OCI-LY1 (cell line): ENCODE results near the gene NCAM1.

Experiments
- H2AFZ ChIP-seq: fragments of 200-600 bp; sonication (generic), shearing (Covaris generic); 2 replicates; pipeline ENCODE4 v1.6.0; 2014; ENCODE audit warnings: antibody characterized with exemption, mild to moderate bottlenecking, low read length
- H3F3A ChIP-seq: fragments of 200-600 bp; sonication (generic), shearing (Covaris generic); 2 replicates; pipeline ENCODE4 v1.6.0; 2014; ENCODE audit warnings: mild to moderate bottlenecking, antibody characterized with exemption, low read length, moderate library complexity; ENCODE audit not compliant: insufficient read depth
- H3K27ac ChIP-seq: fragments of 200-600 bp; sonication (generic); 2 replicates; pipeline ENCODE4 v1.5.1; 2014; ENCODE audit warnings: low read length, mixed run types, mild to moderate bottlenecking, low read depth; ENCODE audit not compliant: poor library complexity, severe bottlenecking
- H3K27me3 ChIP-seq: fragments of 200-600 bp; sonication (generic); 2 replicates; pipeline ENCODE4 v1.6.0; 2014; ENCODE audit warnings: antibody characterized with exemption, mild to moderate bottlenecking, low read length, moderate library complexity; ENCODE audit not compliant: insufficient read depth
- H3K36me3 ChIP-seq: fragments of 200-600 bp; sonication (generic); 2 replicates; pipeline ENCODE4 v1.6.1; 2014; ENCODE audit warnings: mild to moderate bottlenecking, antibody characterized with exemption, low read length, moderate library complexity, mixed read lengths; ENCODE audit not compliant: insufficient read depth
- H3K4me1 ChIP-seq: fragments of 200-600 bp; sonication (generic); 2 replicates; pipeline ENCODE4 v1.5.1; 2014; ENCODE audit warnings: mild to moderate bottlenecking, low read length, moderate library complexity; ENCODE audit not compliant: insufficient read depth, severe bottlenecking
- H3K4me2 ChIP-seq: fragments of 200-600 bp; sonication (generic), shearing (Covaris generic); 2 replicates; pipeline ENCODE4 v1.6.1; 2014; ENCODE audit warnings: low read length
- H3K4me3 ChIP-seq: fragments of 200-600 bp; sonication (generic); 2 replicates; pipeline ENCODE4 v1.5.1; 2014; ENCODE audit warnings: low read length, low read depth, mild to moderate bottlenecking, mixed read lengths; ENCODE audit not compliant: poor library complexity, severe bottlenecking
- H3K79me2 ChIP-seq: fragments of 200-600 bp; shearing (Covaris generic); 2 replicates; pipeline ENCODE4 v1.6.1; 2016; ENCODE audit warnings: mixed run types, low read length, mixed read lengths; ENCODE audit not compliant: insufficient read depth
- H3K9ac ChIP-seq: fragments of 200-600 bp; sonication (generic), shearing (Covaris generic); 2 replicates; pipeline ENCODE4 v1.6.1; 2014; ENCODE audit warnings: mild to moderate bottlenecking, low read length, mixed read lengths
- H3K9me2 ChIP-seq: fragments of 200-600 bp; sonication (generic), shearing (Covaris generic); 2 replicates; pipeline ENCODE4 v1.6.1; 2014; ENCODE audit warnings: low read depth, mild to moderate bottlenecking, low read length, mixed read lengths
- H3K9me3 ChIP-seq: fragments of 200-600 bp; shearing (Covaris generic); 2 replicates; pipeline ENCODE4 v1.6.1; 2014; ENCODE audit warnings: low read length, mixed read lengths
- H4K20me1 ChIP-seq: fragments of 200-600 bp; sonication (generic), shearing (Covaris generic); 2 replicates; pipeline ENCODE4 v1.6.0; 2016; ENCODE audit warnings: mild to moderate bottlenecking, low read length; ENCODE audit not compliant: insufficient read depth
- EZH2 ChIP-seq: fragments of 200-600 bp; sonication (generic), shearing (Covaris generic); IDR thresholded peaks from 2 replicates; pipeline ENCODE4 v1.8.0; 2017; ENCODE audit warnings: borderline replicate concordance, mixed run types, mild to moderate bottlenecking, antibody characterized with exemption, low read length, moderate library complexity, mixed read lengths
- TF ChIP-seq, protein P1 (sequence below): fragments of 200-600 bp; sonication (generic), shearing (Covaris generic); IDR thresholded peaks from 2 replicates; pipeline ENCODE4 v1.5.1; 2017; ENCODE audit warnings: mild to moderate bottlenecking, antibody characterized with exemption, low read length, moderate library complexity, mixed read lengths

Gene NCAM1

DNA sequence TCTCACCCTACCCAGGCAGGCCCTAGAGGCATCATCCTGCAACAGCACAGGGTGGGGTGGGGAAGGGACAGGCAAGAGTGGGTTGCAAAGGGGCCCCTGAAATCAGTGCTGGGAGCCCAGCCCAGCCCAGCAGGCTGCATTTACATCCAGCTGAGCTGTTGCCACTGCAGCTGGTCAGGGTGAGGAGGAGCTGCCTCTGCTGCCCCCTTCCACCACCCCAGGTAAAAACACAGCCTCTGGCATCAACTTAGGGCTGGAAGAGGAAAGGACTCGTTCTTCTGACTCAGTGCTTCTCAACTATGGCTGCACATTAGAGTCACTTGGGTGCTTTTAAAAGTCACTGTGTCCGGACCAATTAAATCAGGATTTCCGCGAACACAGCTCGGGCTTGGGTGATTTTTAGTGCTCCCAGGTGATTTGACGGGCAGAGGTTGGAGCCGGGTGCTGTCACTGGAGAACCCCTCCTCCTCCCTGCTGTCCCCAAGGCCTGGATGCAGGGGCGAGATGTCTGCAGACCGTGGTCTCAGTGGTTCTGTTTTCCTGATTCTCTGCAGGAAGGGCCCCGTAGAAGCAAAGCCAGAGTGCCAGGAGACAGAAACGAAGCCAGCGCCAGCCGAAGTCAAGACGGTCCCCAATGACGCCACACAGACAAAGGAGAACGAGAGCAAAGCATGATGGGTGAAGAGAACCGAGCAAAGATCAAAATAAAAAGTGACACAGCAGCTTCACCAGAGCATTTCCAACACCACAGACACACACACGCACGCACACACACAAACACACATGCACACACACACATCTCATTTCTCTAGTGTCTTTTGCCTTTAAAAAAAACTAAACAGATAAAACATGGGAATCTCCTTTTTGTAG is 313.7 kb downstream of the NCAM1 start:
- no peaks in the 10 kb centered on the region for H3K9me2 ChIP-seq
- no peak overlapping the region for H3K27ac ChIP-seq
- no peaks in the 10 kb centered on the region for H3K9me3 ChIP-seq
- H4K20me1 ChIP-seq = no peaks in the 10 kb centered on the region
- no peak overlapping the region for H3K9ac ChIP-seq
- H3K36me3 ChIP-seq = no peaks in the 10 kb centered on the region
- no peaks in the 10 kb centered on the region for H3K4me1 ChIP-seq
- no peaks in the 10 kb centered on the region for H3K27me3 ChIP-seq
- H3K79me2 ChIP-seq = no peaks in the 10 kb centered on the region
- H3F3A ChIP-seq = no peaks in the 10 kb centered on the region
- no peak overlapping the region for H3K4me3 ChIP-seq
- no peak overlapping the region for H3K4me2 ChIP-seq
- TF ChIP-seq EZH2 = no peak
- TF ChIP-seq, protein P1, sequence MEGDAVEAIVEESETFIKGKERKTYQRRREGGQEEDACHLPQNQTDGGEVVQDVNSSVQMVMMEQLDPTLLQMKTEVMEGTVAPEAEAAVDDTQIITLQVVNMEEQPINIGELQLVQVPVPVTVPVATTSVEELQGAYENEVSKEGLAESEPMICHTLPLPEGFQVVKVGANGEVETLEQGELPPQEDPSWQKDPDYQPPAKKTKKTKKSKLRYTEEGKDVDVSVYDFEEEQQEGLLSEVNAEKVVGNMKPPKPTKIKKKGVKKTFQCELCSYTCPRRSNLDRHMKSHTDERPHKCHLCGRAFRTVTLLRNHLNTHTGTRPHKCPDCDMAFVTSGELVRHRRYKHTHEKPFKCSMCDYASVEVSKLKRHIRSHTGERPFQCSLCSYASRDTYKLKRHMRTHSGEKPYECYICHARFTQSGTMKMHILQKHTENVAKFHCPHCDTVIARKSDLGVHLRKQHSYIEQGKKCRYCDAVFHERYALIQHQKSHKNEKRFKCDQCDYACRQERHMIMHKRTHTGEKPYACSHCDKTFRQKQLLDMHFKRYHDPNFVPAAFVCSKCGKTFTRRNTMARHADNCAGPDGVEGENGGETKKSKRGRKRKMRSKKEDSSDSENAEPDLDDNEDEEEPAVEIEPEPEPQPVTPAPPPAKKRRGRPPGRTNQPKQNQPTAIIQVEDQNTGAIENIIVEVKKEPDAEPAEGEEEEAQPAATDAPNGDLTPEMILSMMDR = no peak
- no peak overlapping the region for H2AFZ ChIP-seq

DNA sequence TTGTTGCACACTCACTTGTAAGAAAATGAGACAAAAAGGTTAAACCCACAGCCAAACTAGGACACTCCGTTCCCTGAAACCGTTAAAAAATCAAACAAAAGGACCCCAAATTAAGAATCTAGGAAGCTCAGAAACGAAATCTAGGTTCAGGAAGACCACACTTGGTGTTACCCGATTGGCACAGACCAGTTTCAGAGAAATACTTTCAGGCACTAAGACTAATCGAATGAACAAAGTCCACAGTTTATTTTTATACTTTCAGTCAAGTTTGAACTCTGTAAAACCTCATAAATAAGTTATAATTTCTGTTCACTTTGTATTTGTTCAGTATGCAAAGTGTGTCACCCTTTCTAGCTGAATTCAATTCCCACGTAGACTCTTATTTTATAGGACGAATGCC is 314.4 kb downstream of the NCAM1 start:
- no peaks in the 10 kb centered on the region for H3K27me3 ChIP-seq
- no peaks in the 10 kb centered on the region for H3K9me2 ChIP-seq
- no peaks in the 10 kb centered on the region for H3F3A ChIP-seq
- no peak overlapping the region for H3K4me3 ChIP-seq
- H3K9ac ChIP-seq = no peak overlapping the region
- H4K20me1 ChIP-seq = no peaks in the 10 kb centered on the region
- H3K27ac ChIP-seq = no peak overlapping the region
- no peak overlapping the region for H3K4me2 ChIP-seq
- H3K4me1 ChIP-seq = no peaks in the 10 kb centered on the region
- H3K36me3 ChIP-seq = no peaks in the 10 kb centered on the region
- H3K9me3 ChIP-seq = no peaks in the 10 kb centered on the region
- TF ChIP-seq, protein P1 = no peak
- TF ChIP-seq EZH2 = no peak
- H3K79me2 ChIP-seq = no peaks in the 10 kb centered on the region
- no peak overlapping the region for H2AFZ ChIP-seq

DNA sequence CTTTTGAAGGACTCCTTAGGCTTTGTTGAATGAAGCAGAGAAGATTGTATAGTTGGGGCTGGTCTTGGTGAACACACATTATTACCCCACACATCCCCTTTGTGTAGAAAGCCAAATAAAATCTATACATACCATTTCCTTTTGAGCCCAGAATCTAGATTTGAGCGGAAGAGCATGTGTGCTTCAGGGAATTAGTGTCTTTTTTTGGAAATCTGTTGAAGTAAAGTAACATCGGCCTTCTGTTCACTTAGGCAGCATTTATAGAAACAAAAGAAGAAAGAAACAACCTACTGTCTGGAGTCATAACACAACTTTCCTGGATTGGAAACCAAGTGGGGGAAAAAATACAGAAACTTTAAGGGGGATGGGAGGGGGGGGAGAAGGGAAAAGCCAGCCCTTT is 315.2 kb downstream of the NCAM1 start:
- H3K4me2 ChIP-seq = no peak overlapping the region
- no peaks in the 10 kb centered on the region for H3K9me3 ChIP-seq
- no peak overlapping the region for H3K27ac ChIP-seq
- H3F3A ChIP-seq = no peaks in the 10 kb centered on the region
- H3K36me3 ChIP-seq = no peaks in the 10 kb centered on the region
- H3K79me2 ChIP-seq = no peaks in the 10 kb centered on the region
- H3K9ac ChIP-seq = no peak overlapping the region
- H4K20me1 ChIP-seq = no peaks in the 10 kb centered on the region
- no peaks in the 10 kb centered on the region for H3K27me3 ChIP-seq
- no peak overlapping the region for H2AFZ ChIP-seq
- no peak overlapping the region for H3K4me3 ChIP-seq
- no peaks in the 10 kb centered on the region for H3K9me2 ChIP-seq
- no peaks in the 10 kb centered on the region for H3K4me1 ChIP-seq
- TF ChIP-seq EZH2 = no peak

DNA sequence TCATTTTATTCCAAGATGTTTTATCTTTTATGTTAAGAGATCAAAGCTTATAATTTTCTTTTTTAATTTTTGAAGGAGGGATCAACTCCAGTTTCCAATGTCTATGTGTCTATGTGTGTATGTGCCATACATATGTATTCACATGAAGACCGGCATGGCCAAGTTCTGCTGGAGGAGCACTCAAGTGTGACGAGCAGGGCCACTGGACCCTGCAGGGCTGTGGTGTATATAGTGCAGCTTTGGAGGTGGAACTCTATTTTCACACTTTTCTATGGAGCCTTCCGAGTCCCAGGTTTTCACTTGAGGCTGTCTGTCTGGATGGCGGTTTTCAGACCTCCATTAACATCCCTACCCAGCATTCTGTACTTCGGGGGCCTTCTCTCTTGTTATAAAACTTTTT is 316.7 kb downstream of the NCAM1 start:
- Histone ChIP-seq H3K27me3 (no peaks in the 10 kb centered on the region), H4K20me1 (no peaks in the 10 kb centered on the region), H3K4me1 (no peaks in the 10 kb centered on the region), H3K9me2 (no peaks in the 10 kb centered on the region), H3K9ac (no peak overlapping the region), H2AFZ (no peak overlapping the region), H3K79me2 (no peaks in the 10 kb centered on the region), H3K4me3 (no peak overlapping the region), H3K36me3 (no peaks in the 10 kb centered on the region), H3K27ac (no peak overlapping the region), H3K9me3 (no peaks in the 10 kb centered on the region), H3F3A (no peaks in the 10 kb centered on the region), H3K4me2 (no peak overlapping the region)
- no peak for TF ChIP-seq EZH2
- TF ChIP-seq, protein P1 = no peak
